PC-9 (cell line): Measurements from ENCODE around the gene PCNT.

ENCODE experiments used
- CTCF ChIP-seq: fragments of 200-600 bp; sonication (generic); conservative IDR thresholded peaks from 2 replicates; pipeline ENCODE4 v1.6.1; 2017; ENCODE audit warnings: mixed run types, antibody characterized with exemption, mild to moderate bottlenecking, moderate library complexity
- EZH2 ChIP-seq: fragments of 200-600 bp; sonication (generic); IDR thresholded peaks from 2 replicates; pipeline ENCODE4 v1.8.0; 2017; ENCODE audit warnings: antibody characterized with exemption, low read depth

GRCh38 chr21:46385846-46386733, 62.1 kb downstream of the PCNT start:
- TF ChIP-seq CTCF (no peak), EZH2 (no peak)
